HepG2 (cell line): ENCODE data around the gene TMTC3. TPM values are rescaled to one million over a fixed set of nuclear protein-coding genes. Genes with fewer than 3 reads are reported as not detected.
A peak's percentile ranks its signal among the peaks of the same experiment; 100 is the strongest.

Experiments
- CCDC6 ChIP-seq: sonication (generic); formaldehyde crosslinking; IDR thresholded peaks from 2 replicates; pipeline ENCODE4 v1.8.1; 2022; ENCODE audit warnings: mild to moderate bottlenecking, missing genetic modification reagents, moderate library complexity
- CERS6 ChIP-seq: sonication (generic); formaldehyde crosslinking; IDR thresholded peaks from 2 replicates; pipeline ENCODE4 v1.5.0; 2020; ENCODE audit warnings: missing genetic modification reagents
- FOXA1 ChIP-seq, 2 experiments: fragments of 450-650 bp in 1 of 2; sonication (generic) in 1 of 2; formaldehyde crosslinking in 1 of 2; IDR thresholded peaks; 2 replicates each; pipeline versions ENCODE4 v1.4.0 to v1.6.1; 2016 to 2020; ENCODE audit warnings: missing genetic modification reagents in 1 of 2
- HMGXB4 ChIP-seq, 2 experiments: sonication (generic) in 1 of 2; formaldehyde crosslinking in 1 of 2; IDR thresholded peaks; 2 replicates each; pipeline versions ENCODE4 v1.4.0 to v1.6.1; 2018 to 2020; ENCODE audit warnings: missing genetic modification reagents in 2 of 2, borderline replicate concordance in 1 of 2, low read depth in 1 of 2, mild to moderate bottlenecking in 1 of 2, missing biosample characterization in 1 of 2
- NFE2L1 ChIP-seq: sonication (generic); formaldehyde crosslinking; IDR thresholded peaks from 2 replicates; pipeline ENCODE4 v1.4.0; 2020; ENCODE audit warnings: missing genetic modification reagents, mild to moderate bottlenecking, borderline replicate concordance
- PCBP2 ChIP-seq: fragments of 200-400 bp; formaldehyde crosslinking; optimal IDR thresholded peaks from 2 replicates; pipeline ENCODE3; 2018; ENCODE audit warnings: low read length, low read depth; ENCODE audit not compliant: poor library complexity, severe bottlenecking
- SMYD3 ChIP-seq: sonication (generic); formaldehyde crosslinking; IDR thresholded peaks from 2 replicates; pipeline ENCODE4 v1.8.1; 2023; ENCODE audit warnings: mild to moderate bottlenecking, missing genetic modification reagents
- UBTF ChIP-seq: sonication (generic); formaldehyde crosslinking; IDR thresholded peaks from 2 replicates; pipeline ENCODE4 v1.4.0; 2020; ENCODE audit warnings: mild to moderate bottlenecking, missing genetic modification reagents
- ZFP41 ChIP-seq: sonication (generic); formaldehyde crosslinking; IDR thresholded peaks from 2 replicates; pipeline ENCODE4 v1.4.0; 2020; ENCODE audit warnings: mild to moderate bottlenecking, missing genetic modification reagents, borderline replicate concordance
- ZKSCAN5 ChIP-seq: sonication (generic); formaldehyde crosslinking; IDR thresholded peaks from 2 replicates; pipeline ENCODE4 v1.5.1; 2020; ENCODE audit warnings: mild to moderate bottlenecking, missing genetic modification reagents
- ZNF12 ChIP-seq: sonication (generic); formaldehyde crosslinking; IDR thresholded peaks from 2 replicates; pipeline ENCODE4 v1.5.0; 2020; ENCODE audit warnings: missing genetic modification reagents
- ZNF24 ChIP-seq: fragments of 450-650 bp; IDR thresholded peaks from 2 replicates; pipeline ENCODE4 v1.6.1; 2017; ENCODE audit warnings: antibody characterized with exemption, mild to moderate bottlenecking
- ZNF251 ChIP-seq: sonication (generic); formaldehyde crosslinking; IDR thresholded peaks from 2 replicates; pipeline ENCODE4 v1.9.0; 2021; ENCODE audit warnings: mild to moderate bottlenecking, missing genetic modification reagents
- ZNF274 ChIP-seq: sonication (generic); formaldehyde crosslinking; IDR thresholded peaks from 2 replicates; pipeline ENCODE4 v1.5.1; 2020; ENCODE audit warnings: mild to moderate bottlenecking, missing genetic modification reagents
- ZNF354B ChIP-seq: sonication (generic); formaldehyde crosslinking; IDR thresholded peaks from 2 replicates; pipeline ENCODE4 v1.8.0; 2022; ENCODE audit warnings: mild to moderate bottlenecking, missing genetic modification reagents
- ZNF382 ChIP-seq: sonication (generic); formaldehyde crosslinking; IDR thresholded peaks from 2 replicates; pipeline ENCODE4 v1.5.0; 2020; ENCODE audit warnings: missing genetic modification reagents, mild to moderate bottlenecking, borderline replicate concordance
- ZNF510 ChIP-seq: sonication (generic); formaldehyde crosslinking; IDR thresholded peaks from 2 replicates; pipeline ENCODE4 v1.4.0; 2020; ENCODE audit warnings: low read depth, mild to moderate bottlenecking, missing genetic modification reagents
- ZNF800 ChIP-seq: sonication (generic); formaldehyde crosslinking; IDR thresholded peaks from 2 replicates; pipeline ENCODE4 v1.4.0; 2020; ENCODE audit warnings: missing genetic modification reagents
- ZUFSP ChIP-seq: sonication (generic); formaldehyde crosslinking; IDR thresholded peaks from 2 replicates; pipeline ENCODE4 v1.9.0; 2021; ENCODE audit warnings: missing genetic modification reagents, mild to moderate bottlenecking, borderline replicate concordance
- polyA plus RNA-seq, 8 experiments: library from polyadenylated mRNA; depleted of rRNA in 3 of 8; stranded (reverse) in 7 of 8; unstranded in 1 of 8; fragments of >200 nt; fragmentation: Illumina TruSeq in 4 of 8; extraction: Trizol in 4 of 8; gene quantifications; 2 replicates each; pipeline versions ENCODE4 v1.2.1 to v1.2.3, GENCODE V29; 2011 to 2016; ENCODE audit warnings: low read depth in 4 of 8, missing spikeins in 1 of 8, mixed read lengths in 1 of 8; ENCODE audit not compliant: insufficient read depth in 1 of 8
- total RNA-seq, 5 experiments: library from RNA; depleted of rRNA; stranded (reverse); fragments of >200 nt; fragmentation: Illumina TruSeq; extraction: Trizol; gene quantifications; 2 replicates each; pipeline ENCODE4 v1.2.3, GENCODE V29; 2016; ENCODE audit warnings: low read depth in 1 of 5

TMTC3 gene
- total and polyA plus RNA-seq, 2 of the 13 experiments (the other 11 are each of a cell fraction or from before 2014, with no cell fraction given), result 6.3 to 22.5 TPM

GRCh38 chr12:88141774-88142609, at the start of gene TMTC3, which contains the start of gene CEP290 (continued):
- no peak for TF ChIP-seq ZKSCAN5 (CRISPR knock-in tag)
- TF ChIP-seq ZNF12 (CRISPR knock-in tag), result no peak
- no peak for TF ChIP-seq FOXA1 (IDR thresholded peaks at IDR 0.05)
- TF ChIP-seq FOXA1 (CRISPR knock-in tag; IDR thresholded peaks at IDR 0.05), result no peak
- TF ChIP-seq ZNF510, result 0 out of 2 replicates have a peak, but pooled peaks have one; percentile 38
- peak; percentile 67 to 85; a peak in 2 of 4 replicates for TF ChIP-seq HMGXB4 (CRISPR knock-in tag; IDR thresholded peaks at IDR 0.05; ENCODE audit: borderline replicate concordance in 1 of 2, low read depth in 1 of 2)
- TF ChIP-seq ZNF354B, result no peak
- no peak for TF ChIP-seq ZNF274 (CRISPR knock-in tag)
- TF ChIP-seq ZNF800 (CRISPR knock-in tag), result no peak
- TF ChIP-seq ZFP41 (CRISPR knock-in tag), result no peak
- no peak for TF ChIP-seq ZUFSP (CRISPR knock-in tag)
- TF ChIP-seq ZNF382 (CRISPR knock-in tag), result no peak
- 0 out of 2 replicates have a peak, but pooled peaks have one; percentile 27 for TF ChIP-seq ZNF24
- TF ChIP-seq NFE2L1, result no peak; the same call in 1 of the 2 replicates
- TF ChIP-seq UBTF (CRISPR knock-in tag), result peak; percentile 49
- no peak for TF ChIP-seq CERS6
- no peak for TF ChIP-seq PCBP2
- TF ChIP-seq CCDC6 (CRISPR knock-in tag), result no peak
- TF ChIP-seq ZNF251, result no peak
- TF ChIP-seq SMYD3 (CRISPR knock-in tag), result 0 out of 2 replicates have a peak, but pooled peaks have one; percentile 20
